GM12801 (cell line): ENCODE measurements around the gene REC114.

Source experiments
- CTCF ChIP-seq: IDR thresholded peaks from one replicate; pipeline ENCODE4 v1.5.1; 2011; ENCODE audit warnings: control low read depth; ENCODE audit not compliant: insufficient read length; ENCODE audit errors: extremely low read depth

REC114 gene

GRCh38 chr15:73607405-73607804, 164.4 kb downstream of the REC114 start:
- TF ChIP-seq CTCF: no peak

- TF ChIP-seq CTCF: no peak
Measured at GRCh38 chr15:73607843-73608242, 164.9 kb downstream of the REC114 start.

GRCh38 chr15:73608475-73608874, 165.5 kb downstream of the REC114 start:
- TF ChIP-seq CTCF: no peak

GRCh38 chr15:73608941-73609340, 166.0 kb downstream of the REC114 start:
- TF ChIP-seq CTCF: no peak
